Activated naive CD4-positive, alpha-beta T cell treated with anti-CD3 and anti-CD28 coated beads for 36 hours (primary cell): ENCODE measurements around the gene FAM72A. TPM values are rescaled to one million over a fixed set of nuclear protein-coding genes. Genes with fewer than 3 reads are reported as not detected.
"Not testable (repeated sequence)": the region's sequence is repeated elsewhere in the genome, so short reads cannot be mapped to it uniquely, and the experiment has no call there.

Experiments
- CTCF ChIA-PET: fragments of 350-600 bp; sonication (Branson Sonifier 250); formaldehyde crosslinking; loops from one replicate; lab custom pipeline; 2021; ENCODE audit warnings: antibody characterized with exemption; lab: Charles Lee
- DNase-seq: peaks from one replicate; pipeline ENCODE4 v3.0.0-alpha.2; 2020
- H3K27ac Mint-ChIP-seq: one replicate; pipeline ENCODE4 v1.8.0; 2021; ENCODE audit warnings: mild to moderate bottlenecking, mixed read lengths
- H3K27me3 Mint-ChIP-seq: one replicate; pipeline ENCODE4 v1.8.0; 2021; ENCODE audit warnings: low read depth, mixed read lengths
- H3K36me3 Mint-ChIP-seq: one replicate; pipeline ENCODE4 v1.8.0; 2021; ENCODE audit warnings: low read depth, mixed read lengths
- H3K4me1 Mint-ChIP-seq: one replicate; pipeline ENCODE4 v1.8.0; 2021; ENCODE audit warnings: low read depth, mixed read lengths
- H3K4me3 Mint-ChIP-seq: one replicate; pipeline ENCODE4 v1.8.0; 2021; ENCODE audit warnings: mild to moderate bottlenecking, moderate library complexity, mixed read lengths
- H3K9me3 Mint-ChIP-seq: one replicate; pipeline ENCODE4 v1.8.0; 2021; ENCODE audit warnings: mixed read lengths
- intact Hi-C: fragments of 100-400 bp; cut with micrococcal nuclease; formaldehyde crosslinking; loops from one replicate; pipeline ENCODE4 v1.15.1; 2023
- total RNA-seq, 2 experiments: library from RNA; stranded (reverse); gene quantifications; one replicate each; pipeline ENCODE4 v1.2.3, GENCODE V29; 2021

Gene FAM72A
- total RNA-seq, 2 experiments from 2014 or later: 55.1 to 56.0 TPM

DNA sequence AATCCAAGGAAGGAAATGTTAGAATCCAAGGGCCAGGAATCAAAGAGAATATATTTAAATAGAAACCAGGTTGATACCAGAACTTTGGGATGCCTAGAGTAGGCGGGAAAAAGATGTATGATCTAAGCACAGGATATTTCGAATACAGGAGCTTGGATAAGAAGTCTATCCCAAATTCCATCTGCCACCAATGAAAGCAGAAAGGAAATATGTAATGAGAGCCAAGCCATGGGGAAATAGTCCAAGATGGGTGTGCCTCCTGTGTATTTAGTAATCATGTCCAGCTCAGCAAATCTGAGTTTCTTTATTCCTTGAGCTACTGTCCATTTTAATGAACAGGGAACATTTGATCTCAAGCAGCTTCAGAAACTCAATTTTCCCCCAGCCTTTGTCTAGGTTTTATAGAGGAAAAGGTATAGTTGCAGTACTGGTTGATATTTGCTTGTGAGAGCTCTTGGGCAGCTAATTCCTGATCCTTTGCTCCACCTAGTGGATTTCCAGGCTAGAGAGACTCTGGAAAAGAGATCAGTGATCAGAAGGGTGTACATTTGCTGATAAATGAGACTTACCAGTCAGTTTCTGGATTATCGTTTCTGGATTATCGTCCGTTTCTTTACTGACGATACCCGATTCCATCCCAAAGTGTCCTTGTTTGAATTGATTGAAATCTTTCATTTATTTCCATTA lies 28.3 kb downstream of the FAM72A start:
- H3K9me3 Mint-ChIP-seq, DNase-seq, CTCF ChIA-PET, intact Hi-C loops, H3K27me3 Mint-ChIP-seq, H3K4me3 Mint-ChIP-seq, H3K4me1 Mint-ChIP-seq, H3K27ac Mint-ChIP-seq, H3K36me3 Mint-ChIP-seq: not testable (repeated sequence)

DNA sequence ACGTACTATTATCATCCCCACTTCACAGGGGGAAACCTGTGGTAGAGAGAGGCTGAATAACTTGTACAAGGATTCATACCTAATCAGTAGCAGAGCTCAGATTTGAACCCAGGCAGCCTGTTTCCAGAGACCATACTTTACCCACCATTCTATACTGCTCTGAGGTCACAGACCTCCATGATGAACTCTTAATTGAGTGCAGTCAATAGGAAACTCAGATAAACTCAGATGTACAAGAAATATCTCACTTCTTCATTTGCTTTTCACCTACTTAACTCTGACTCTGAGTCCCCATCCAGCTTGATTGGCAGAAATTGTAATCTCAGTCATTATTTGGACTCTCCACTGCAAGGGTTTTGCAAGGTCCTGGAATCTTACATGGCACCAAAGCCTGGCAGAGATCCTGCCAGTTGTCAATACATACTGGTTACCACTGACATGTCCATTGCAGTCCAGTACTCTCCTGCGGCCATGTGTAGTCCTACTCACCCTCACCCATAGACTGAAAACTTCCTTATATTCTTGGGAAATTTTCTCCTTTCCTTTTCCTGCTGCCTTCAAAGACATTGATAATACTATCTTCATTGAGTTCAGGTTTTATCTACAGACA lies 29.4 kb downstream of the FAM72A start:
- intact Hi-C loops, H3K9me3 Mint-ChIP-seq, H3K27ac Mint-ChIP-seq, H3K36me3 Mint-ChIP-seq, H3K4me1 Mint-ChIP-seq, H3K4me3 Mint-ChIP-seq, H3K27me3 Mint-ChIP-seq, DNase-seq, CTCF ChIA-PET: not testable (repeated sequence)

DNA sequence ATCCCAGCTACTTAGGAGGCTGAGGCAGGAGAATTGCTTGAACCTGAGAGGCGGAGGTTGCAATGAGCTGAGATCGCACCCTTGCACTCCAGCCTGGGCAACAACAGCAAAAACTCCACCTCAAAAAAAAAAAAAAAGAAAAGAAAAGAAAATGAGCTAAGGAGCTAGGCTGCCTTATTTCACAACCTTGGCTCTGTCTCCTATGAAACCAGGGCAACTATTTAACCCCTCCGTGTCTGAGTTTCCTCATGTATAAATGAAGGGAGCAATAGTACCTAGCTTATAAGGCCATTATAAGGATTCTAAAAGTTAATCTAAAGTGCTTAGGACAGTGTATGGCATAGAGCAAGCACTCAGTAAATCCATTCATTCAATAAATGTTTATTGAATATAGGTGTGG lies 32.8 kb downstream of the FAM72A start:
- H3K4me3 Mint-ChIP-seq, H3K27ac Mint-ChIP-seq, H3K9me3 Mint-ChIP-seq, H3K4me1 Mint-ChIP-seq, H3K27me3 Mint-ChIP-seq, DNase-seq, intact Hi-C loops, CTCF ChIA-PET, H3K36me3 Mint-ChIP-seq: not testable (repeated sequence)

DNA sequence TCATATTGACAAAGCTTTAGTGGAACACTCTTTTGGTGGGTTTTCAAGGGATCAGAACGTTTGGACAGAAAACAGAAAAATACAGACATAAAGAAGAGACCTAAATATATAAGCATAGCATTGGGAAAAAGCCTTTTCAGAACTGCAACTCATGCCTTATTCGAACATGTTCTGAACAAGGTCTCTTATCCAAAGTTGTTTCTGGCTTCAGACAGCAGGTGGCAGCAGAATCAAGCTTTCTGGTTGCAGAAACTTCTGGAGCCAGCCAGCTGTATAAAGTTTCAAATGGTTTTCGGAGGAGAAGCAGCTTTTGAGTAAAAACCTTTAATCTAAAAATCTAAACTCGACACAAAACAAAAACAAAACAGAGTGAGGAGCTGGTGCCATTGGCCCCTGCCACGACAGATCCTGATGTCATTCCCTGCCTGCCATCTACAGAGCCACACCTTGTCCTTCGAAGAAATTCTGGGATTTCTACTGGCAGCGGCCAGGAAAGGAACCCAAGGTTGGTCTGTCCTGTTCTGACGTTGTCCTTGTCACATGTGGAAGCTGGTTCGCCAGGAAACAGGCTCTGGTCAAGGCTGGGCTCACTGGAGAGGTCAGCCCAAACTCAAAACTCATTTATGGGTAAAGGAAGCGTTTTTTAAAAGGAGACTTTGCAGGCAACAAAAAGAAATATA lies 35.1 kb downstream of the FAM72A start:
- H3K36me3 Mint-ChIP-seq, H3K27me3 Mint-ChIP-seq, intact Hi-C loops, CTCF ChIA-PET, H3K4me3 Mint-ChIP-seq, H3K27ac Mint-ChIP-seq, H3K9me3 Mint-ChIP-seq, DNase-seq, H3K4me1 Mint-ChIP-seq: not testable (repeated sequence)

DNA sequence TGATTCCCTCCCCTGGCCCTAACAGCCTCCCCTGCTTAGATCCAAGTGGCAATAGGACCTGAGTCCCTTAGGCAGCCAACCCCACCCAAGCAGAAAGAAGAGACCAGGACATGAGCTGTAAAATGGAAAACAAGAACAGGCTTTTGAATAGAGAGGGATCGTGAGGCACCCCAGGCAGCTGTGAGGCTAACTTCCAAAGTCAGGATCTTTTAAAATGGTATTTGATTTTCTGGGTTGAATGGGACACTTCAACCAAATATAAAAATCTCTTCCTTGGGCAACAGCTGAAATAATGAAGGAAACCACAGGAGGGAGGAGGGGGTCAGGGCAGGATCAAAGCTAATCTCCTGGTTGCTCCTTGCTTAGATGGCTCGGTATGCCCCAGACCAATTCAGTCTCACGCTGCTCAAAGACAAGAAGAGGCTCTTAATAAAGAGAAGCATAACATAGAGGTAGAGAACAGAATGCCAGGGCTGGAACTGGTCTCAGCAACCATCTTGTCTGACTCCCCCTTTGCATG lies 56.8 kb downstream of the FAM72A start:
- Mint-ChIP-seq H3K9me3 (no peaks in the 10 kb centered on the region), H3K4me1 (no peaks in the 10 kb centered on the region), H3K27ac (no peak overlapping the region), H3K27me3 (no peaks in the 10 kb centered on the region), H3K4me3 (no peak overlapping the region), H3K36me3 (no peaks in the 10 kb centered on the region)
- intact Hi-C loops: no loop called here
- CTCF ChIA-PET: no interaction called here
- no peak for DNase-seq

DNA sequence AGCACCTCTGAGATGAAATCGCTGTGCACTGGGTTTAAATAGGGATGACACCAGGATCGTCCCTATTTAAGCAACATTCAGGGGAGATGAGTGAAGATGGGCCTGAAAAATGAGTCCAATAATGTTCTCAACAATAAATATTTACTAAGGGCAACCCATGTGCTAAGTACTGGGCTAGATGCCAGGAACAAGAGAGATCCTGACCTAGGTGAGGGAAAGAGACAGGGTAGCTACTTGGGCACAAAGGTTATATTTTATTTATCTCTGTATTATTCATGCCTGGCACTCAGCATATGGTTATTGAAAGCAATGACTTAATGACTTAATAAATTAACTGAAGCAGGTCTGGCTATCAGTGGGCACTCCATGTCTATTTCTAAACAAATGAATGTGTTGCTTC lies 58.0 kb downstream of the FAM72A start:
- H3K27me3 Mint-ChIP-seq: peaks cover 1% of the 10 kb centered on the region
- CTCF ChIA-PET: no interaction called here
- no peaks in the 10 kb centered on the region for H3K9me3 Mint-ChIP-seq
- H3K36me3 Mint-ChIP-seq: no peaks in the 10 kb centered on the region
- no peaks in the 10 kb centered on the region for H3K4me1 Mint-ChIP-seq
- H3K27ac Mint-ChIP-seq: no peak overlapping the region
- intact Hi-C loops: no loop called here
- H3K4me3 Mint-ChIP-seq: no peak overlapping the region
- DNase-seq: no peak

DNA sequence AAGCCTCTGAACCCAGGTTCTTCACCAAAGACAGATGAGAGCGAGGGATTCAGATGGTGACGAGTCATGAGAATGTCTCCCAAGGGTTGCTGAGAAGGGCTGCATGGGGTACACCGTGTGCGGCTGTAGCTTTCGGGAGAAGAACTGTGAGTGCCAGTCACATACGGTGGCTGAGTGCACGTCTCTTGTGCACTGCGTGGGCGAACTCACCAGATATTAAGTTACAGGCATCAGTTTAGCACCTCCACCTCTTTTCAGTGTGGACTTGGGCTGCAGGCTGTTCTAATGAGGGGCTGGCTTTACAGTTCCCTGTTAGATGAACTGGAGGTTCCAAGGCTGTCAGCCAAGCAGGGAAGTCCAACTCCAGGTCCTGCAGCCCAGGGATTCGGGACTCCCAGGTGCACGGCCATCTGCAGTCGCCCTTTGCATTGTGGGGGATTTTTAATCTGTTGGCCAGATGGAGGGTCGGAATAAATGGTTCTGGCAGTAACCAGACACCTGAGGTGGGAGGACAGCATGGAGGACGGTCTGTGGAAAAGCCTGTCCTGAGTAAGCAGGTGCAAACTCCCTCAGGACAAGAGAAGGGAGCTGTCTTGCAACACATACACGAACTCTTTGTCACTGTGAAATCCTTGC lies 59.0 kb downstream of the FAM72A start:
- H3K4me3 Mint-ChIP-seq: no peak overlapping the region
- H3K4me1 Mint-ChIP-seq: no peaks in the 10 kb centered on the region
- intact Hi-C loops: no loop called here
- peaks cover 2% of the 10 kb centered on the region for H3K27me3 Mint-ChIP-seq
- no peaks in the 10 kb centered on the region for H3K9me3 Mint-ChIP-seq
- H3K36me3 Mint-ChIP-seq: no peaks in the 10 kb centered on the region
- H3K27ac Mint-ChIP-seq: no peak overlapping the region
- no peak for DNase-seq
- CTCF ChIA-PET: no interaction called here

DNA sequence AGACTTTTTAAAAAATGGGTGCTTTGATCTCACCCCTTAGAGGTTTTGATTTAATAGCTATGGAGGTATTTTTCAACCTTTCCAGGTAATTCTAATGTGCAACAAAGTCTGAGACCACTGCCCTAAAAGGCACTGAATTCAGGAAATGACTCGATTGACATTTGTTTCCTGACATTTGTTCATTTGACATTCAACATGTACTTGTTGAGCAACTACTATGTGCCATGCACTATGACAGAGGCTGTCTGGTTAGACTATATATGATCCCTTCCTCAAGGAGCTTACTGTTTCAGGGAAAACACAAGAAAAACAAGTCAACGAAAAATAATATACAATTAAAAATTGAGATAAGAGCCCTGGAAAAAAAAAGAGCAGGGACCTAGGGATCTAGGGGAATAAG lies 59.9 kb downstream of the FAM72A start:
- H3K27me3 Mint-ChIP-seq: peaks cover 2% of the 10 kb centered on the region
- intact Hi-C loops: no loop called here
- H3K9me3 Mint-ChIP-seq: no peaks in the 10 kb centered on the region
- no peaks in the 10 kb centered on the region for H3K4me1 Mint-ChIP-seq
- no peaks in the 10 kb centered on the region for H3K36me3 Mint-ChIP-seq
- DNase-seq: no peak
- CTCF ChIA-PET: interaction anchor here (0.7 kb wide), 1 partner anchor 424 kb away, joined by 3 read pairs; no protein-coding TSS in a partner anchor
- no peak overlapping the region for H3K4me3 Mint-ChIP-seq
- no peak overlapping the region for H3K27ac Mint-ChIP-seq

DNA sequence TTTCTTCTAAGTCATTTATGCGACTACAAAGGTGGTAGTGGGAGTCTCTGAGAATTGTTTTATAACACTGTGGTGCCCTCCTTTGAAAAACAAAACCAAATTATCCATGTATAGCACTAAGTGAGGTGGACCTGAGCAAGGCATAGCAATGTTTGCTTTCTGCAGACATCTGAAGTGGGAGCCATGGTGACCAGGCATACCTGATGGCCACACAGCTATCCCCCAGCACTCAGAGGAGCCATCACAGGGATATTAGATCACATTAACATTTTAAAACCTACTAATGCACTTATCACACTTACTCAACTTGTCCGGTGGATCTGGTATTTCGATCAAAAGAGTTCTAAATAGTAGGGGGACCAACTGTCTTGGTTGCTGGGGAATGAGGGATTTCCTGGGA lies 60.6 kb downstream of the FAM72A start:
- intact Hi-C loops: no loop called here
- Mint-ChIP-seq H3K4me3 (no peak overlapping the region), H3K4me1 (no peaks in the 10 kb centered on the region), H3K27me3 (peaks cover 2% of the 10 kb centered on the region), H3K27ac (no peak overlapping the region), H3K9me3 (no peaks in the 10 kb centered on the region), H3K36me3 (no peaks in the 10 kb centered on the region)
- DNase-seq: no peak
- CTCF ChIA-PET: no interaction called here

DNA sequence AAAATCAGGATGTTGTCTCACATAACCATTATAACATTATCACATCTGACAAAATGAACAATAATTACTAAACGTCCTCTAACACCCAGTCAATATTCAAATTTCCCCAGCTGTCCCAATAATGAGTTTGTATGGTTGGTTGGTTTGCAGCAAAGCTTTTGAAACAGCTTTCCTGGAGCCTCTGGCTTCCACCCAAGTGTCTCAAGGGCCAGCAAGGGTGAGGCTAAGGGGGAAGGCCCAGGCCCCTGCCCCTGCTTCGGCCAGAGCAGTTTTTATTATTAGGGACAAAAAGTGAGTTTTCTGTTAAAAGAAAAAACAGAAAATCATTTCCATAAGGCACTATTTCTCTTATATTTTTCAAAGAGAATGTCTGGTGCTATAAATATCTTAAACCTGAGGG lies 66.4 kb downstream of the FAM72A start:
- no peak for DNase-seq
- H3K4me1 Mint-ChIP-seq: no peaks in the 10 kb centered on the region
- H3K27me3 Mint-ChIP-seq: peaks cover 2% of the 10 kb centered on the region
- intact Hi-C loops: no loop called here
- H3K27ac Mint-ChIP-seq: no peak overlapping the region
- no peak overlapping the region for H3K4me3 Mint-ChIP-seq
- H3K36me3 Mint-ChIP-seq: no peaks in the 10 kb centered on the region
- no peaks in the 10 kb centered on the region for H3K9me3 Mint-ChIP-seq
- CTCF ChIA-PET: no interaction called here
